Activated gamma-delta T cell treated with anti-CD3 and anti-CD28 coated beads, Interleukin-2, amount 50 U/mL, for 16 hours (primary cell): Measurements from ENCODE around the gene CRADD.

ENCODE experiments used
- DNase-seq: peaks from one replicate; pipeline ENCODE4 v3.0.0-alpha.2; 2020; ENCODE audit warnings: low read depth

Gene CRADD

DNA sequence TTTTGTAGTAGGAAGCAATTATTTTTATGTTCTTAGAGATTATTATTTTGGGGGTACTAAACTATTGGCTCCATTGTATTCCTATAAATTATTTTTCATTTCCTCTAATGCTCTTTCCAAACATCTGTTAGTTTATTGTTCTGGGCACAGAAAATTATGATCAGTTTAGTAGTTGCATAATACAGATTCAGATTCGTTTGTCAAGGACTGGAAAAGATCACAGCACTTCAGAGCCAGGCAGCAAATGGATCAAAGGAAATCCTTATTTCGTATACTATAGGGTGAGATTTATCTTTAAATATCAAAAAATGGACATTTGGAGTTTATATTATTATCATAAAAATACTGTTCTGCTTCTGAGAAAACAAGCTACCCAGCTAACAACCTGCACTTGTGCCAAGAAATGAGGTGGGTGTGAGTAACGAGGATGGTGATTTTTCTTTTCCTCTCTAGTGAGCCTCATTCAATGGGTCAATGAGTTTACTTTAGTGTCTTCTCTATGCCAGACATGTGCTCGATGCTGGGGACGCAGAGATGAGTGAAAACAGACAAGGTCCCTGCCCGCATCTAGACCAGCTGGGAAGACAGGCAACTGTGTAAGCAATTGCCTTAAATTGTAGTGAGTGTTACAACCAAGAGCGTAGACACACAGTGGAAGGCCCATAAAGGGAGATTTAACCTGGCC lies 262.6 kb downstream of the CRADD start:
- no peak for DNase-seq

DNA sequence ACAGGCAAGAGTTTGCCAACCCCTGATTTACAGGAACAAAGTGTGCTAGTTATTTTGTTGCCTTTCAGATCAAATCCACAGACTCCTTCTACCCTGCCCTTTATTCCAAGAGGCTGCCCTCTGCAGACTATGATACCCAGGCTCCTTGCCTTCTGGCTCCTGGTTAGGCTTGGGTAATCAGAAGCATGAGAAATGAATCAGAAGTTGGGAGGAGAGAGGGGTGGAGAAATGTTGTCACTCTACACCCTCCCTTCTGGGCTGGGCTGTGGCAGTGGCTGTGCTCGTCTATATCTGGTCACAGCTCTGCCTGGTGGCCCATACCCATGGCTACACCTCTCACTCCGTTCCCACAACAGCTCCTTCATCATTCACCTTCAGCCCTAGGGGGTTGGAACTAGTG lies 266.6 kb downstream of the CRADD start:
- no peak for DNase-seq

DNA sequence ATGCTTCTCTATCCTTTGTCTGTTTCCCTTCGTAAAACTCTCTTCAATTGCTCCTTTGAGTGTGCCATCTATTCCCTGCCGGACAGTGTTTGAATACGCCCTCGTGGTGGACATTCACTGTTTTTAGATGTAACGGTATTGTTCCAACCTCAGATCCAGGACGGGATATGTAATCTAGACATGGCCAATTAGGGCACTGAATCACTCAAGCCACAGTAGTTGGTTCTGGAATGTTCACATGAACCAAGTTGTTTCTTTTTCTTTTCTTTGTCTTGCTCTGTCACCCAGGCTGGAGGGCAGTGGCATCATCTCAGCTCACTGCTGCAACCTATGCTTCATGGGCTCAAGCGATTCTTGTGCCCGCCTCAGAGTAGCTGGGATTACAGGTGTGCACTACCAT lies 267.0 kb downstream of the CRADD start:
- no peak for DNase-seq
